ENCODE data around the gene C20orf173.
"Not testable (repeated sequence)": the region's sequence is repeated elsewhere in the genome, so short reads cannot be mapped to it uniquely, and the experiment has no call there.

C20orf173 gene

DNA sequence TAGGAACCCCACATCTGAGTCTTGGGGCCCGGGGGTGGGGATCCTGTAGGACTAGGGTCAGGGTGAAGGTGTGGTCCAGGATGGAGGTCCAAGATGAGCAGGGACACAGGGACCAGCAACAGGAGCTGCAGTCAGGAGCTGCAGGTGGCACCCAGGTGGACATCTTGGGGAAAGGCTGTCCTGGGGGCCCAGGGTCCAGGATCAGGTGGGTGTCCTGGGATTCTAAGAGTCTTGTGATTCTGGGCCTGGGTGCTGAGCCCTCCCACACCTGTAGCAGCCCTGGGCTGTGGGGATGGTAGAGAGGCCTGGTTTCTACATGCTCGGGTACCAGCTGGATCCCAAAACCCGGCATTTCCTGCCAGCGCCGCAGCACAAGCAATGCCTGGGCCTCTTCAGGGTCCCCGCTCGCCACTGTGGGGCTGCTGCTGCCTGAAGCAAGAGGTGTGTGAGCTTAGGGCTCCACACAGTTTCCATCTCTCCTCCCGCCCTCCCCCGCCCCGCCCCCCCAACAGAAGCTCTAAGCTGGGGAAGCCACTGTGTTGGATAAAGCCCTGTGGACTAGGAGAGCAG is 33.2 kb upstream of the C20orf173 start:
- Histone ChIP-seq H3K4me3 (ENCODE audit: insufficient read depth, low read depth, low read length) (no peak overlapping the region), H3K27ac (ENCODE audit: insufficient read depth, low read depth, low read length, poor library complexity, severe bottlenecking) (no peak overlapping the region), H3K9me3 (ENCODE audit: control insufficient read depth, low read length) (no peaks in the 10 kb centered on the region), H3K36me3 (ENCODE audit: control insufficient read depth, insufficient read depth, low read length) (no peaks in the 10 kb centered on the region), H3K4me1 (ENCODE audit: control insufficient read depth, insufficient read depth, low read length) (no peaks in the 10 kb centered on the region), H3K27me3 (ENCODE audit: control insufficient read depth, insufficient read depth, low read length, poor library complexity, severe bottlenecking) (no peaks in the 10 kb centered on the region)
- WGBS, 2 experiments, result 82 to 96% methylated on average over 7 to 10 of the region's 10 CpGs

DNA sequence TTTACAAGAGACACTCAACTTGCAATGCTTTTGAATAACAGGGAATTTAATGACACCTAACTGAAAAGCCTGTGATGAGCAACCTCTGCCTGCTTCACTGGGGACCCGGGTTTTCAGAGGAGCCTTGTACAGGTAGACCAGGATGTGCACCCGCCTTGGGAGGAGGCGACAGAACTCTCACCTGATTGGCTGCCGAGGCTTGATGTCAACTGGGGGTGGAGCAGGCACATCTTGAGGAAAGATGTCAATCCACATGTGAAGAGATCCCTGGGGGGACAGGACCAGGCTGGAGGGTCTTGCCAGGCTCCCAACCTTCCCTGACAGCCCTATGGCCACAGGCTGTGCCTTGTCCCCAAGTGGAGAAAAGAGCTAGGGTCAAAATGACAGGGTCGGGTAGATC is 32.2 kb upstream of the C20orf173 start:
- Histone ChIP-seq H3K4me1 (ENCODE audit: control insufficient read depth, insufficient read depth, low read length) (no peaks in the 10 kb centered on the region), H3K4me3 (ENCODE audit: insufficient read depth, low read depth, low read length) (no peak overlapping the region), H3K27ac (ENCODE audit: insufficient read depth, low read depth, low read length, poor library complexity, severe bottlenecking) (no peak overlapping the region), H3K9me3 (ENCODE audit: control insufficient read depth, low read length) (no peaks in the 10 kb centered on the region), H3K27me3 (ENCODE audit: control insufficient read depth, insufficient read depth, low read length, poor library complexity, severe bottlenecking) (no peaks in the 10 kb centered on the region), H3K36me3 (ENCODE audit: control insufficient read depth, insufficient read depth, low read length) (no peaks in the 10 kb centered on the region)
- WGBS, 2 experiments, result 69 to 75% methylated on average over 5 of the region's 5 CpGs

DNA sequence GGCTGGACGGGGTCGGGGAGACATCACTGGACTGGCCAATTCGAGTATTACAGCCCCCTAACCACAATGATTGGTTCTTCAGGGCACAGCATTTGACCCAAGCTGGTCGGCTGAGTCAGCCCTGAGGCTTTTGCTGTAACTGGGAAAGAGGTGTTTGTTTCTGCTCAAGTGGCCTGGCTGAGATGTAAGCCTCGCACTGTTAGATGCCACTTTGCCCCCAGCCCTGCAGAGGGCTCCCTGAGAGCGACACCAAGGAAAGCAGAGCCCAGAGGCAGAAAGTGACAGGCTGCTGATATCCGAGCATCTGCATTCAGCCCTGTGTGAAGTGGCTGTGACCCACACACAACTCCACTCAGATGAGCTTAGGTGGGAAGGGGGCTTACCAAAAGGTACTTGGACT is 31.8 kb upstream of the C20orf173 start:
- H3K4me3 ChIP-seq (ENCODE audit: insufficient read depth, low read depth, low read length), result no peak overlapping the region
- H3K36me3 ChIP-seq (ENCODE audit: control insufficient read depth, insufficient read depth, low read length), result no peaks in the 10 kb centered on the region
- WGBS, 2 experiments, result 28% methylated on average over 7 of the region's 7 CpGs
- no peaks in the 10 kb centered on the region for H3K4me1 ChIP-seq (ENCODE audit: control insufficient read depth, insufficient read depth, low read length)
- no peaks in the 10 kb centered on the region for H3K27me3 ChIP-seq (ENCODE audit: control insufficient read depth, insufficient read depth, low read length, poor library complexity, severe bottlenecking)
- H3K9me3 ChIP-seq (ENCODE audit: control insufficient read depth, low read length), result no peaks in the 10 kb centered on the region
- H3K27ac ChIP-seq (ENCODE audit: insufficient read depth, low read depth, low read length, poor library complexity, severe bottlenecking), result no peak overlapping the region

DNA sequence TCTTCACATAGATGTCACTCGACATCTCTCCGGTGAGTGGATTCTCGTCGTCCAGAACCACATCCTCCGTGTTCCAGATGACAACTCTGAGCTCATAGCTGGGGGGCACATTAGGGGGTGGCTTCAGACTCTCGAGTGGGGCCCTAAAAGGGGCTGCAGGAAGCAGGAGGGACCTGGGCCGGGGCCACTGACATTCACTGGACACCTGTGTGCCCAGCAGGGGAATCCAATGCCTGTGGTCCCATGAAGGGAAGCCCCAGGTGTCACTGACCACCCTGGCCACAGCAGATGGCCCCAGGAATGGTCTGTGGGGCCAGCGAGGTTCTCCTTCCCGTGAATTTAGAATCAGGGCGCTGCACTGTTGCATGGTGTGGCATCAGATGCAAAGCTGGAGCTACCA is 31.1 kb upstream of the C20orf173 start:
- H3K9me3 ChIP-seq (ENCODE audit: control insufficient read depth, low read length), result no peaks in the 10 kb centered on the region
- 78 to 80% methylated on average over 10 of the region's 10 CpGs for WGBS, 2 experiments

DNA sequence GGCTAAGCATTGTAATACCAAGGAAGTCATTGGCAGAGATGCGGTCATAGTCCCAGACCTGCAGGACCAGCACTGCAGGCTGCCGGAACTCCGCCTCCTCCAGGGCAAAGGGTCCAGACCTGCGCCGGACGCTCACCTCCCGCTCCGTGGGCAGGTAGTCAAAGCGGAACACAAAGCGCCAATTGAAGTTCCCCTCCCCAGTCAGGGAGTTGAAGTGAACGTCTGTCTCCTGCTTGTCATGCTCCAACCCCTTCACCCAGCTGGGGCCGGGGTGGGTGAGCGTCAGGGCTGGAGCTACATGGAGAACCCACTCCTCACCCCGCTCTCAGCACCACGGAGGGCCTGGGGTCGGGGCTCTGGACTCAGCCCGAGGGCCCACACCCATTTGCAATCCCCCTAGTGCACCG is 30.7 kb upstream of the C20orf173 start:
- no peaks in the 10 kb centered on the region for H3K4me1 ChIP-seq (ENCODE audit: control insufficient read depth, insufficient read depth, low read length)
- no peak overlapping the region for H3K27ac ChIP-seq (ENCODE audit: insufficient read depth, low read depth, low read length, poor library complexity, severe bottlenecking)
- H3K4me3 ChIP-seq (ENCODE audit: insufficient read depth, low read depth, low read length), result no peak overlapping the region
- WGBS, 2 experiments, result 81 to 86% methylated on average over 18 of the region's 18 CpGs
- H3K27me3 ChIP-seq (ENCODE audit: control insufficient read depth, insufficient read depth, low read length, poor library complexity, severe bottlenecking), result no peaks in the 10 kb centered on the region
- peaks cover 3% of the 10 kb centered on the region for H3K36me3 ChIP-seq (ENCODE audit: control insufficient read depth, insufficient read depth, low read length)
- H3K9me3 ChIP-seq (ENCODE audit: control insufficient read depth, low read length), result no peaks in the 10 kb centered on the region

More for the DNA sequence above, 31.1 kb upstream of the C20orf173 start:
- Histone ChIP-seq H3K27ac (ENCODE audit: insufficient read depth, low read depth, low read length, poor library complexity, severe bottlenecking) (no peak overlapping the region), H3K4me1 (ENCODE audit: control insufficient read depth, insufficient read depth, low read length) (no peaks in the 10 kb centered on the region), H3K4me3 (ENCODE audit: insufficient read depth, low read depth, low read length) (no peak overlapping the region), H3K36me3 (ENCODE audit: control insufficient read depth, insufficient read depth, low read length) (no peaks in the 10 kb centered on the region), H3K27me3 (ENCODE audit: control insufficient read depth, insufficient read depth, low read length, poor library complexity, severe bottlenecking) (no peaks in the 10 kb centered on the region)

DNA sequence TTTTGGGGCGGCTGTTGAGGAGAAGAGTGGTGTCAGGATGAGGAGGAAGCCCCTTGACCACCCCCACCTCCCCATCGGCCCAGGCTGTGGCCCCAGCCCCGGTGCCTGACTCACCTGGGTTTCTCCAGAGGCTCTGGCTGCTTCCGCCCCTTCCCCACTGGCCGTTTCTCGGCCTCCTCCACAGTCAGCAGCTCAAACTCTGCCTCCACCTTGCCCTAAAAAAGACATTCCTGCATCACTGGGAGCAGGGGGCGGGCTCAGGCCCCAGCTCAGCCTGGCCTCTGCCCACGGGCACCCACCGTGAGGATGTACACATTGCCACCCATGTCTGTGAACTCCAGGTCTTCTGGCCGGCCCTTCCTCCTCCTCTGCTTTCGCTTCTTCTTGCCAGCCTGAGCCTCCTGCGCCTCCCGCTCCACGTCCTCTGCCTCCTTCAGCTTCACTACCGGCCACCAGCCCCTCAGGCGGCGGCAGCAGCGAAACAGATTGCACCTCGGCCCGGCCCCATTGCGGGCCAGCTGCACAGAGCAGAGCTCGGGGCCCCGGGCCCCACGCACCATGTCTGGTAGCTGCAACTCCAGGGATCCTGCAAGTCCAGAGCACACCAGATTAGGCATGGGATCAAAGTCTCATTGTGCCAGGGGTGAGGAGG is 29.7 kb upstream of the C20orf173 start:
- H3K4me1 ChIP-seq (ENCODE audit: control insufficient read depth, insufficient read depth, low read length), result no peaks in the 10 kb centered on the region
- no peaks in the 10 kb centered on the region for H3K27me3 ChIP-seq (ENCODE audit: control insufficient read depth, insufficient read depth, low read length, poor library complexity, severe bottlenecking)
- no peak overlapping the region for H3K27ac ChIP-seq (ENCODE audit: insufficient read depth, low read depth, low read length, poor library complexity, severe bottlenecking)
- no peak overlapping the region for H3K4me3 ChIP-seq (ENCODE audit: insufficient read depth, low read depth, low read length)
- no peaks in the 10 kb centered on the region for H3K9me3 ChIP-seq (ENCODE audit: control insufficient read depth, low read length)
- 93 to 94% methylated on average over 24 of the region's 24 CpGs for WGBS, 2 experiments
- H3K36me3 ChIP-seq (ENCODE audit: control insufficient read depth, insufficient read depth, low read length), result peaks cover 11% of the 10 kb centered on the region

DNA sequence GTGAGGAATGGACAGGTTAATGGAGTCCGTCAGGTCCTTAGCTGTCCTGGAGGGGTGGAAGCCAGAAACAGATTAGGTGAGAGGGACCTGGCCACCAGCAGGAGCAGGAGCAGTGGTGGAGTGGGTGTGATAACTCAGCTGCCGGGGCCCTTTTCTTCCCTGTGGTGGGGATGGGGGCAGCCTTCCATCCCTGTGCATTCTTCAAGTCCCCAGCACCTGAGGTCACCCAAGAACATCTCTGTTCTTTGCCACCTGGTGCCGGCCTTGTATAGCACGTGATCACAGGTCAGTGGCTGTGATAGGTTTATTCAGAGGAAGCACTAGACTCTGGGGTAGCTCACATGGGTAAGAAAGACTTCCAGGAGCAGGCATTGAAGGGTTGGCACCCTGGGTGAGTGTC is 29.0 kb upstream of the C20orf173 start:
- Histone ChIP-seq H3K4me3 (ENCODE audit: insufficient read depth, low read depth, low read length) (no peak overlapping the region), H3K27ac (ENCODE audit: insufficient read depth, low read depth, low read length, poor library complexity, severe bottlenecking) (no peak overlapping the region), H3K27me3 (ENCODE audit: control insufficient read depth, insufficient read depth, low read length, poor library complexity, severe bottlenecking) (no peaks in the 10 kb centered on the region), H3K4me1 (ENCODE audit: control insufficient read depth, insufficient read depth, low read length) (no peaks in the 10 kb centered on the region), H3K36me3 (ENCODE audit: control insufficient read depth, insufficient read depth, low read length) (peaks cover 16% of the 10 kb centered on the region), H3K9me3 (ENCODE audit: control insufficient read depth, low read length) (no peaks in the 10 kb centered on the region)
- 93 to 96% methylated on average over 4 of the region's 4 CpGs for WGBS, 2 experiments

DNA sequence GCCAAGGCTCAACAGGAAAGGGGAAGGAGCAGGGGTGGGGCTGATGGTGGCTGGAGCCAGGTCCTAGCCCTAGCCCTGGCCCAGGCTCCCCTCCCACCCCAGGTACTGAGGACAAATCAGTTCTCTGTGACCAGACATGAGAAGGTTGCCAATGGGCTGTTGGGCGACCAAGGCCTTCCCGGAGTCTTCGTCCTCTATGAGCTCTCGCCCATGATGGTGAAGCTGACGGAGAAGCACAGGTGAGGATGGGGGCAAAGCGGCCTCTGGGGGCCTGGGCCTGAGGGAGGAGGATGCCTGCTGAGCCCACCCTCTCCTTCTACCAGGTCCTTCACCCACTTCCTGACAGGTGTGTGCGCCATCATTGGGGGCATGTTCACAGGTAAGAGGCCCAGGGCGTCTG is 27.4 kb upstream of the C20orf173 start:
- Histone ChIP-seq H3K4me3 (ENCODE audit: insufficient read depth, low read depth, low read length) (no peak overlapping the region), H3K4me1 (ENCODE audit: control insufficient read depth, insufficient read depth, low read length) (no peaks in the 10 kb centered on the region), H3K9me3 (ENCODE audit: control insufficient read depth, low read length) (no peaks in the 10 kb centered on the region), H3K27me3 (ENCODE audit: control insufficient read depth, insufficient read depth, low read length, poor library complexity, severe bottlenecking) (no peaks in the 10 kb centered on the region), H3K36me3 (ENCODE audit: control insufficient read depth, insufficient read depth, low read length) (peaks cover 16% of the 10 kb centered on the region), H3K27ac (ENCODE audit: insufficient read depth, low read depth, low read length, poor library complexity, severe bottlenecking) (no peak overlapping the region)
- WGBS, 2 experiments, result 95 to 97% methylated on average over 8 of the region's 8 CpGs

DNA sequence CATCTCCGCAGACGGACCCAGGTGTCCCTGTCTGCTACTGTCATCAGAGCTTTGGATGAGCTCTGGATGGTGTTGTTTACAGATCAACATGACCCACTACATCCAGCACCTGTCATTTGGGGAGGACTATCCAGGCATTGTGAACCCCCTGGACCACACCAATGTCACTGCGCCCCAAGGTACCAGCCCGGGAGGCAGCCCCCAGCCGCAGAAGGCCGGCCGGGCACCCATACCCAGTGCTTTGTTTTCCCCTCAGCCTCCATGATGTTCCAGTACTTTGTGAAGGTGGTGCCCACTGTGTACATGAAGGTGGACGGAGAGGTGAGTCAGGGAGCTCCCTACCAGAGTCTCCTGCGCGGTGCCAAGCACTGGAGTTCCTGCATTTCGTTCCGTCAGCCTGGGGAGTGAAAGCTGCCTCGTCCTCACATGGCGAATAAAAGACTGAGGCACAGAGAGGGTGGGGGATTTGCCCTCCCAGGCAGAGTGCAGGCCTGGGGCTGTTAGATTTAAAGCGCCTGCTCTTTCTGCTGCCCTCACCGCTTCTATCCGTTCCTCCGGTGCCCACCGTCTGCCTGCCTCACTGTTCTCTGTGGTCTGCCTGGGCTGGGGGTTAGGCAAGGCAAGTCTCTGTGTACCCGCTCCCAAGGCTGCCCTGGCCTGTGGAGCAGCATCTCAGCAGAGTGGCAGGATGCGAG is 26.6 kb upstream of the C20orf173 start:
- H3K4me3 ChIP-seq (ENCODE audit: insufficient read depth, low read depth, low read length), result no peak overlapping the region
- 94 to 96% methylated on average over 20 to 21 of the region's 21 CpGs for WGBS, 2 experiments
- no peak overlapping the region for H3K27ac ChIP-seq (ENCODE audit: insufficient read depth, low read depth, low read length, poor library complexity, severe bottlenecking)
- H3K36me3 ChIP-seq (ENCODE audit: control insufficient read depth, insufficient read depth, low read length), result peaks cover 23% of the 10 kb centered on the region
- H3K4me1 ChIP-seq (ENCODE audit: control insufficient read depth, insufficient read depth, low read length), result no peaks in the 10 kb centered on the region
- no peaks in the 10 kb centered on the region for H3K9me3 ChIP-seq (ENCODE audit: control insufficient read depth, low read length)
- no peaks in the 10 kb centered on the region for H3K27me3 ChIP-seq (ENCODE audit: control insufficient read depth, insufficient read depth, low read length, poor library complexity, severe bottlenecking)

DNA sequence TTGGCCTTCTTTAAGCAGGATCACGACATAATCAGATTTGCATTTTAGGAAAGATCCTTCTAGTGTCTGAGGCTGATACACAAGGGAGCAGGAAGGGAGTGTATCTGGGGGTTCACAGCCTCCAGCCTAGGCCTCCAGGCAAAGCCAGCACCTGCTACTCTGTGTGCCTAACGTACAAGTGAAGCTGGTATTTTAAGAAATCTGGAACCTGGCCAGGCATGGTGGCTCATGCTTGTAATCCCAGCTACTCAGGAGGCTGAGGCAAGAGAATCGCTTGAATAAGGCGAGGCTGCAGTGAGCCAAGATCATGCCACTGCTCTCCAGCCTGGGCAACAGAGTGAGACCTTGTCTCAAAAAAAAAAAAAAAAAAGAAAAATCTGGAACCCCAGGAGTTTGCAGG is 26.0 kb upstream of the C20orf173 start:
- 93 to 94% methylated on average over 4 of the region's 4 CpGs for WGBS, 2 experiments
- H3K4me1 ChIP-seq (ENCODE audit: control insufficient read depth, insufficient read depth, low read length); H3K27me3 ChIP-seq (ENCODE audit: control insufficient read depth, insufficient read depth, low read length, poor library complexity, severe bottlenecking); H3K27ac ChIP-seq (ENCODE audit: insufficient read depth, low read depth, low read length, poor library complexity, severe bottlenecking); H3K9me3 ChIP-seq (ENCODE audit: control insufficient read depth, low read length); H3K4me3 ChIP-seq (ENCODE audit: insufficient read depth, low read depth, low read length): not testable (repeated sequence)
- peaks cover 24% of the 10 kb centered on the region for H3K36me3 ChIP-seq (ENCODE audit: control insufficient read depth, insufficient read depth, low read length)

Data from ectodermal cell (in vitro differentiated cells).